ENCODE results near the gene DUSP5. TPM values are rescaled to one million over a fixed set of nuclear protein-coding genes. Genes with fewer than 3 reads are reported as not detected.
"Not testable (repeated sequence)": the region's sequence is repeated elsewhere in the genome, so short reads cannot be mapped to it uniquely, and the experiment has no call there.

Gene DUSP5
- total RNA-seq, 4 donors from 2014 or later = 0.75 to 2.8 (median 2.5) TPM; not detected in 1

GRCh38 chr10:110525349-110526260, 27.9 kb downstream of the DUSP5 start:
- TF ChIP-seq POLR2A (IDR thresholded peaks at IDR 0.05) (no peak), CTCF (IDR thresholded peaks at IDR 0.05 in 4 of 5, conservative IDR thresholded peaks at IDR 0.05 in 1 of 5) (no peak)
- no peak overlapping the region for H3K4me3 ChIP-seq
- H3K27me3 ChIP-seq = peaks cover 0 to 8% (median 4%) of the 10 kb centered on the region in 3 donors
- H3K9me3 ChIP-seq = no peaks in the 10 kb centered on the region
- no peaks in the 10 kb centered on the region for H3K4me1 ChIP-seq
- ATAC-seq (no peak), DNase-seq (no peak)
- in situ Hi-C loops (cut with MboI; ENCODE audit: low sequenced_read_pairs in 4 of 4) = loop anchor here in 2 of 4 donors (25.0 kb wide), 1 partner anchor 638 kb away; no protein-coding TSS in a partner anchor
- H3K36me3 ChIP-seq = no peaks in the 10 kb centered on the region
- no peak overlapping the region for H3K27ac ChIP-seq
- intact Hi-C loops (cut with DNase I; ENCODE audit: low total_unique reads) = no loop called here

GRCh38 chr10:110527731-110528171, 30.0 kb downstream of the DUSP5 start:
- ATAC-seq = no peak
- H3K9me3 ChIP-seq = no peaks in the 10 kb centered on the region
- no peak overlapping the region for H3K4me3 ChIP-seq
- DNase-seq = no peak
- H3K36me3 ChIP-seq = no peaks in the 10 kb centered on the region
- no peak overlapping the region for H3K27ac ChIP-seq
- in situ Hi-C loops (cut with MboI; ENCODE audit: low sequenced_read_pairs in 4 of 4) (loop anchor here in 2 of 4 donors (25.0 kb wide), 1 partner anchor 640 kb away; no protein-coding TSS in a partner anchor), intact Hi-C loops (cut with DNase I; ENCODE audit: low total_unique reads) (no loop called here)
- H3K27me3 ChIP-seq = peaks cover 6 to 14% (median 13%) of the 10 kb centered on the region in 3 donors
- H3K4me1 ChIP-seq = no peaks in the 10 kb centered on the region
- TF ChIP-seq CTCF (IDR thresholded peaks at IDR 0.05 in 4 of 5, conservative IDR thresholded peaks at IDR 0.05 in 1 of 5) (no peak), POLR2A (IDR thresholded peaks at IDR 0.05) (no peak)

- no peaks in the 10 kb centered on the region for H3K9me3 ChIP-seq
- H3K4me3 ChIP-seq = no peak overlapping the region
- H3K36me3 ChIP-seq = no peaks in the 10 kb centered on the region
- peaks cover 8 to 14% (median 13%) of the 10 kb centered on the region in 3 donors for H3K27me3 ChIP-seq
- no peak overlapping the region for H3K27ac ChIP-seq
- in situ Hi-C loops (cut with MboI; ENCODE audit: low sequenced_read_pairs in 4 of 4) = loop anchor here in 2 of 4 donors (25.0 kb wide), 1 partner anchor 641 kb away; no protein-coding TSS in a partner anchor
- TF ChIP-seq CTCF (IDR thresholded peaks at IDR 0.05 in 4 of 5, conservative IDR thresholded peaks at IDR 0.05 in 1 of 5) (no peak), POLR2A (IDR thresholded peaks at IDR 0.05) (no peak)
- intact Hi-C loops (cut with DNase I; ENCODE audit: low total_unique reads) = no loop called here
- DNase-seq (no peak), ATAC-seq (no peak)
- no peaks in the 10 kb centered on the region for H3K4me1 ChIP-seq
Observed at GRCh38 chr10:110528224-110528996, 30.7 kb downstream of the DUSP5 start.

GRCh38 chr10:110528997-110529524, 31.4 kb downstream of the DUSP5 start:
- H3K27me3 ChIP-seq = peaks cover 8 to 14% (median 13%) of the 10 kb centered on the region in 3 donors
- H3K36me3 ChIP-seq; H3K4me3 ChIP-seq; ATAC-seq; H3K27ac ChIP-seq; H3K4me1 ChIP-seq; intact Hi-C loops (cut with DNase I; ENCODE audit: low total_unique reads); H3K9me3 ChIP-seq; DNase-seq: not testable (repeated sequence)
- in situ Hi-C loops (cut with MboI; ENCODE audit: low sequenced_read_pairs in 4 of 4) = loop anchor here in 2 of 4 donors (25.0 kb wide), 1 partner anchor 642 kb away; no protein-coding TSS in a partner anchor
